ENCODE results near the gene RNASE9. TPM values are rescaled to one million over a fixed set of nuclear protein-coding genes. Genes with fewer than 3 reads are reported as not detected.

RNASE9 gene
- total RNA-seq, 1 donor = not detected

- H3K27ac ChIP-seq (ENCODE audit: low read depth, low read length) = no peak overlapping the region
- H3K79me2 ChIP-seq (ENCODE audit: insufficient read depth, low read length) = no peaks in the 10 kb centered on the region
- no peaks in the 10 kb centered on the region for H3K36me3 ChIP-seq (ENCODE audit: insufficient read depth, low read length)
- no peaks in the 10 kb centered on the region for H3K9me3 ChIP-seq (ENCODE audit: low read depth, low read length)
- peak; percentile 89 for TF ChIP-seq CTCF (IDR thresholded peaks at IDR 0.05; ENCODE audit: extremely low read depth, low read depth, low read length)
- H3K4me3 ChIP-seq (ENCODE audit: insufficient read depth, low read length) = no peak overlapping the region
- peak; percentile 88 for DNase-seq (ENCODE audit: insufficient read length, low spot score, missing footprints)
- no peaks in the 10 kb centered on the region for H4K20me1 ChIP-seq (ENCODE audit: insufficient read depth, low read length)
- no peaks in the 10 kb centered on the region for H3K27me3 ChIP-seq (ENCODE audit: insufficient read depth, low read length)
- H3K4me2 ChIP-seq (ENCODE audit: insufficient read depth, low read length) = no peak overlapping the region
- no peak overlapping the region for H2AFZ ChIP-seq (ENCODE audit: low read length)
- H3K4me1 ChIP-seq (ENCODE audit: insufficient read depth, low read length) = peaks cover 5% of the 10 kb centered on the region
Observed at GRCh38 chr14:20606190-20606901, 45.5 kb upstream of the RNASE9 start.

- Histone ChIP-seq H3K4me1 (ENCODE audit: insufficient read depth, low read length) (no peaks in the 10 kb centered on the region), H3K79me2 (ENCODE audit: insufficient read depth, low read length) (no peaks in the 10 kb centered on the region), H3K4me3 (ENCODE audit: insufficient read depth, low read length) (no peak overlapping the region), H3K36me3 (ENCODE audit: insufficient read depth, low read length) (no peaks in the 10 kb centered on the region), H4K20me1 (ENCODE audit: insufficient read depth, low read length) (no peaks in the 10 kb centered on the region), H2AFZ (ENCODE audit: low read length) (no peak overlapping the region), H3K27me3 (ENCODE audit: insufficient read depth, low read length) (no peaks in the 10 kb centered on the region), H3K27ac (ENCODE audit: low read depth, low read length) (no peak overlapping the region), H3K4me2 (ENCODE audit: insufficient read depth, low read length) (no peak overlapping the region), H3K9me3 (ENCODE audit: low read depth, low read length) (no peaks in the 10 kb centered on the region)
- DNase-seq (ENCODE audit: insufficient read length, low spot score, missing footprints) = peak; percentile 54
- no peak for TF ChIP-seq CTCF (IDR thresholded peaks at IDR 0.05; ENCODE audit: extremely low read depth, low read depth, low read length)
Observed at GRCh38 chr14:20603813-20604690, 43.2 kb upstream of the RNASE9 start.

GRCh38 chr14:20602583-20602982 lies 41.7 kb upstream of the RNASE9 start:
- Histone ChIP-seq H3K9me3 (ENCODE audit: low read depth, low read length) (no peaks in the 10 kb centered on the region), H2AFZ (ENCODE audit: low read length) (no peak overlapping the region), H3K27me3 (ENCODE audit: insufficient read depth, low read length) (no peaks in the 10 kb centered on the region), H3K27ac (ENCODE audit: low read depth, low read length) (no peak overlapping the region), H3K36me3 (ENCODE audit: insufficient read depth, low read length) (no peaks in the 10 kb centered on the region), H3K79me2 (ENCODE audit: insufficient read depth, low read length) (no peaks in the 10 kb centered on the region), H4K20me1 (ENCODE audit: insufficient read depth, low read length) (no peaks in the 10 kb centered on the region), H3K4me1 (ENCODE audit: insufficient read depth, low read length) (no peaks in the 10 kb centered on the region), H3K4me3 (ENCODE audit: insufficient read depth, low read length) (no peak overlapping the region), H3K4me2 (ENCODE audit: insufficient read depth, low read length) (no peak overlapping the region)
- TF ChIP-seq CTCF (IDR thresholded peaks at IDR 0.05; ENCODE audit: extremely low read depth, low read depth, low read length) = no peak
- DNase-seq (ENCODE audit: insufficient read length, low spot score, missing footprints) = no peak

- Histone ChIP-seq H3K4me1 (ENCODE audit: insufficient read depth, low read length) (no peaks in the 10 kb centered on the region), H4K20me1 (ENCODE audit: insufficient read depth, low read length) (no peaks in the 10 kb centered on the region), H3K79me2 (ENCODE audit: insufficient read depth, low read length) (no peaks in the 10 kb centered on the region), H3K4me2 (ENCODE audit: insufficient read depth, low read length) (no peak overlapping the region), H3K9me3 (ENCODE audit: low read depth, low read length) (no peaks in the 10 kb centered on the region), H2AFZ (ENCODE audit: low read length) (no peak overlapping the region), H3K36me3 (ENCODE audit: insufficient read depth, low read length) (no peaks in the 10 kb centered on the region), H3K27me3 (ENCODE audit: insufficient read depth, low read length) (no peaks in the 10 kb centered on the region), H3K4me3 (ENCODE audit: insufficient read depth, low read length) (no peak overlapping the region), H3K27ac (ENCODE audit: low read depth, low read length) (no peak overlapping the region)
- peak; percentile 10 for DNase-seq (ENCODE audit: insufficient read length, low spot score, missing footprints)
- TF ChIP-seq CTCF (IDR thresholded peaks at IDR 0.05; ENCODE audit: extremely low read depth, low read depth, low read length) = no peak
Observed at GRCh38 chr14:20601522-20601921, 40.7 kb upstream of the RNASE9 start.

All from osteoblast (primary cell).